ENCODE data around the gene CDC73. TPM values are rescaled to one million over a fixed set of nuclear protein-coding genes. Genes with fewer than 3 reads are reported as not detected.

The CDC73 gene
- total and polyA plus RNA-seq, 11 donors, result 8.3 to 57.3 (median 50.6) TPM

- intact Hi-C loops (cut with DNase I), result loop anchor here in 5 of 10 donors (2.0 to 10.0 kb wide), 6 partner anchors 16 to 300 kb away; partner anchors contain the start of genes CDC73 (in 2 of the 5), RGS2 (in 2 of the 5), RO60 (in 2 of the 5) and UCHL5 (in 2 of the 5)
- peak overlapping the region; percentile 70 to 99 (median 92) for H3K27ac ChIP-seq
- ATAC-seq, result peak; percentile 20 to 65 (median 54)
Measured at GRCh38 chr1:193104502-193104906, 17.3 kb upstream of the CDC73 start.

GRCh38 chr1:193104907-193105820 is 16.7 kb upstream of the CDC73 start, which contains the start of gene GLRX2:
GLRX2 (minus strand) TSS chr1:193105414; CDS start chr1:193105382, 32 bp downstream.
- H3K4me1 ChIP-seq, result peaks cover 3 to 25% (median 13%) of the 10 kb centered on the region in 12 donors
- no peaks in the 10 kb centered on the region for H3K9me3 ChIP-seq
- peak within 1 kb of the TSS; percentile 70 to 99 (median 92) for H3K27ac ChIP-seq
- peak; percentile 87 to 94 (median 90) for DNase-seq
- no peaks in the 10 kb centered on the region for H3K27me3 ChIP-seq
- peak; percentile 93 to 99 (median 98) for ATAC-seq
- TF ChIP-seq POLR2A (IDR thresholded peaks at IDR 0.05) (peak in 1 of 2 donors; percentile 86), CTCF (IDR thresholded peaks at IDR 0.05) (peak in 5 of 12 donors; percentile 5 to 28 (median 18))
- 0 to 1% (median 0%) methylated on average over 13 to 73 of the region's 73 CpGs for whole genome bisulfite sequencing, 4 donors
- intact Hi-C loops (cut with DNase I), result loop anchor here in 8 of 10 donors (1.0 to 10.0 kb wide), 10 partner anchors 16 to 300 kb away; partner anchors contain the start of genes RO60 (in 4 of the 8), UCHL5 (in 4 of the 8), CDC73 (in 3 of the 8) and RGS2 (in 2 of the 8)
- peak within 1 kb of the TSS; percentile 78 to 96 (median 88) for H3K4me3 ChIP-seq
- H3K36me3 ChIP-seq, result peaks cover 0 to 11% (median 7%) of the 10 kb centered on the region in 9 donors

More at GRCh38 chr1:193104502-193104906, 17.3 kb upstream of the CDC73 start:
- no peaks in the 10 kb centered on the region for H3K9me3 ChIP-seq
- WGBS, 4 donors, result 0 to 1% (median 0%) methylated on average over 14 to 24 of the region's 24 CpGs
- peak; percentile 29 to 73 (median 56) for DNase-seq
- H3K27me3 ChIP-seq, result no peaks in the 10 kb centered on the region
- TF ChIP-seq CTCF (IDR thresholded peaks at IDR 0.05) (peak in 1 of 12 donors; percentile 3), POLR2A (IDR thresholded peaks at IDR 0.05) (no peak)
- H3K4me1 ChIP-seq, result peaks cover 3 to 25% (median 13%) of the 10 kb centered on the region in 12 donors
- peak overlapping the region; percentile 78 to 96 (median 88) for H3K4me3 ChIP-seq
- peaks cover 0 to 18% (median 13%) of the 10 kb centered on the region in 9 donors for H3K36me3 ChIP-seq

GRCh38 chr1:193105821-193106177 is 16.0 kb upstream of the CDC73 start:
- no peak for ATAC-seq
- Histone ChIP-seq H3K27me3 (no peaks in the 10 kb centered on the region), H3K4me3 (peak overlapping the region in 11 of 12 donors; percentile 78 to 96 (median 88)), H3K9me3 (no peaks in the 10 kb centered on the region), H3K4me1 (peaks cover 3 to 25% (median 13%) of the 10 kb centered on the region in 12 donors), H3K27ac (peak overlapping the region; percentile 70 to 99 (median 92)), H3K36me3 (peaks cover 0 to 5% (median under 1%) of the 10 kb centered on the region in 9 donors)
- 36 to 45% (median 40%) methylated on average over 4 of the region's 4 CpGs for WGBS, 4 donors
- intact Hi-C loops (cut with DNase I), result loop anchor here in 8 of 10 donors (1.0 to 10.0 kb wide), 9 partner anchors 15 to 301 kb away; partner anchors contain the start of genes RO60 (in 4 of the 8), UCHL5 (in 4 of the 8), CDC73 (in 3 of the 8) and RGS2 (in 1 of the 8)
- TF ChIP-seq POLR2A (IDR thresholded peaks at IDR 0.05) (no peak), CTCF (IDR thresholded peaks at IDR 0.05) (no peak)
- DNase-seq, result no peak

Data from heart left ventricle (tissue), 16 donors.